GM19023 (cell line): ENCODE measurements around the gene EXTL1.

Experiments used
- ATAC-seq: cut with Tn5 transposase; IDR thresholded peaks from one replicate; pipeline ENCODE4 v1.9.1; 2021; ENCODE audit warnings: mild to moderate bottlenecking, moderate library complexity; ENCODE audit not compliant: unreplicated experiment

Gene EXTL1

DNA sequence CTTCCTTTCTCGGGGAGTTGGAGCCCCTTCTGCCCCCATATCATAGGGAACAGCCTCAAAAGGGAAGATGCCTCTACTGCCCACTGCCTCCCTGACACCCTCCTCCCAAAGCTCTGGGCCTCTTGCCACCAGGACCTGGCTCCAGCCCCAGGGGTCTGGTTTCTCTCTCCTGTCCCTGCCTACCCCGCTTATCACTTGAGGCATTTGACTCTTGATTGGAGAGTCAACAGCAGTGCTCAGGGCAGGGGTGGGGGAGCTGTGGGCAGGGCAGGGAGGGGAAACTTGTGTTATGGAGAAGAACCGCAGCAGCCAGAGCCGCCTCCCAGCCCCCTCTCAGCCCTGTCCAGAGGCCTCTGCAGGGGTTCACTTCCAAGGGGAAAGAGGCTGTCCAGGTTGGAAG lies 45.3 kb downstream of the EXTL1 start:
- no peak for ATAC-seq

DNA sequence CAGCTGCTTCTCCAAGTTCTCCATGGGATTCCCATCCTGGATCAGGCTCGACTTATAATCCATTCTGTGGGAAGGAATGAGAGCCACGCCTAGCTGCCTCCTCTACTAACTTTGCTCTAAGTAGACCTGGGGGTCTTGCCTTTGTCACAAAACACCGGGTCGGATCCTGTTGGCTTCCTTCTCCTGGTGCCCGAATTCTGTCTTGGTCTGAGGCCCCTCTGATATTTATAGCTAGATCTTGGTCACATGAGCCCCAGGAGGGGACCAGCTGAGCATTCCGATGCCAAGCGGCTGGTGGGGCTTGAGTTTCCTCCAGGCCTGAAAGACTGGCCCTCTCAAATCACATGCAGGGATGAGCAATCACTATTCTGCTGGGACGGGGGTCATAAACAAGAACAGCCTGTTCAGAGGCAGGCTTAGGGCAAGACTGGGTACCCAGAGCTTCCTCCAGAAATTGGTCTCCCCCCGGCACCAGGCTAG lies 45.9 kb downstream of the EXTL1 start, which contains the start of gene TRIM63:
Gene TRIM63 (minus strand): TSS at position 199 of the 480 bp plus-strand sequence. CDS start 136 bp downstream, at position 63.
- no peak for ATAC-seq

DNA sequence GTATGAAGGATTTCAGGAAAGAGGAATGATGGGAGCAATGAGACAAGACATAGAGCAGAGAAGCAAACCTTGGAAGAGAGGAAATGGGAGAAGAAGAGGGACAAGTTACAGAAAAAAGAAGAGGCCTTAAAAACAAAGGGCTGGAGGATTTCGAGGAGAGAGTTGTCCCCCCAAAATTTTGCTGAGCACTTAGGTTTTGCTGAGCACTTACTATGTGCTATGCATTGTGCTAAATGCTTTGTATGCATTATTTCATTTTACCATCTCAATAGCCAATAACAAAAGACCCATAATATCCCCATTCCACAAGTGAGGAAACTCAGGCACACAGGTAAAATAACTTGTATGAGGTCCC lies 48.3 kb downstream of the EXTL1 start:
- ATAC-seq: no peak

DNA sequence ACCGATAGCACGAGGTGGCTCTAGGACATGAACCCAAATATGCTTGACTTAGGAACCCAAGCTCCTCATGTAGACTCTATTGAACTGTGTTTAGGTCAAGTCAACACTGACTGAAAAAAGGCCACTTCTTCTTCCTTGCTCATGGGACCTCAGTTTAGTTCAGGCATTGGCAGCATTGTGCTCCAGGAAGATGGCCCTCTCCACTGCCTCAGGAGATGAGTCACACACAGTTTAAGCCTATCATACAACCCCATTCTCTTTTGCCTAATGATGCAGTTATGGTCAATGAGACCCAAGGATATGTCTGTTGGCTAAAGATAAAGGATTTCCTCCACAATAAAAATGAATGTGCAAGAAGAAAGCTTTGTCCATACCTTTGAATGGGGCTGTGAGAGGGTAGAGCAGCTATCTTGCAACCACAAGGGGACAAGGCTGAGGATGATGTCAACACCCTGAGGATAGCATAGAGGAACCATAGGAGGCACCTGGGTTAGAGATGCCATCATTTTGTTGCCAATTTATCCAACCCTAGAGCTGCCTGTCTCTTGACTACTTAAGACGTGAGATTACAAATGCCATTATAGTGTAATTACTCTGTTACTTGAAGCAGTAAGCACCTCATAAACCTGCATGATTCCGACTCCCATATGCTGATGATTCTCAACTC lies 48.9 kb downstream of the EXTL1 start:
- no peak for ATAC-seq

DNA sequence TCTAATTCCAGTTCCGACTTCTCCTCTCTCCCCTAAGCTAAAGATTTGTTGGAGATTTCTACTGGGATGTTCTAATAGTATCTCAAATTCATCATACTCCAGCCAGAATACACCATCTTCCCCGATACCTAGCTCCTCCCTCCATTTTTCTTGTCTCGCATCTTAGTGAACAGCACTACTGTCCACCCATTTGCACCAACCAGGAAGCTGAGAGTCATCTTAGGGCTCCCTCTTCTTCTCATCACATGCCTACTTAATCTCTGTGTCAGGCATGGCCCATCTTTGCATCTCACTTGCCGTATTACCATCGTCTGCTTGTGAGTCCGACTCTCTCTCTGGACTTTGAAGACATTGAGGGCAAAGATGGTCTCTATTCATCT lies 49.4 kb downstream of the EXTL1 start:
- ATAC-seq: no peak

DNA sequence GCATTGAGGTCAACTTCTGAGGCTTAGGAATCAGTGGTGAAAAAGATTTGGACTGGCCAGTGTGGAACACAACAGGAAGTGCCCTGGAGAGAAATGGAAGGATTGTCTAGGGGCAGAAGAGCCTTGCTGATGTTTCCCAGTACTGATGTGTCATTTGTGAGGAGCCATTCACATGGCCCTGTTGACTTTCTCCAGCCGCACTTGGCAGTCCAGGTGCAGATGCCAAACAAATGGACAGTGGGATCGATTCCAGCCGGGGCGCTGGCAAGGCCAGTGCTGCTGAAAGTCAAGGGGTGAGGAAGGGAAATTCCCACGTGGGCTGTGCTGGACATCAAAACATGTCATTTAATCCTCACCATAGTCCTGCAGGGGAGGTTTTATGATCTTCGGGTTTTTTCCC lies 50.7 kb downstream of the EXTL1 start:
- no peak for ATAC-seq

DNA sequence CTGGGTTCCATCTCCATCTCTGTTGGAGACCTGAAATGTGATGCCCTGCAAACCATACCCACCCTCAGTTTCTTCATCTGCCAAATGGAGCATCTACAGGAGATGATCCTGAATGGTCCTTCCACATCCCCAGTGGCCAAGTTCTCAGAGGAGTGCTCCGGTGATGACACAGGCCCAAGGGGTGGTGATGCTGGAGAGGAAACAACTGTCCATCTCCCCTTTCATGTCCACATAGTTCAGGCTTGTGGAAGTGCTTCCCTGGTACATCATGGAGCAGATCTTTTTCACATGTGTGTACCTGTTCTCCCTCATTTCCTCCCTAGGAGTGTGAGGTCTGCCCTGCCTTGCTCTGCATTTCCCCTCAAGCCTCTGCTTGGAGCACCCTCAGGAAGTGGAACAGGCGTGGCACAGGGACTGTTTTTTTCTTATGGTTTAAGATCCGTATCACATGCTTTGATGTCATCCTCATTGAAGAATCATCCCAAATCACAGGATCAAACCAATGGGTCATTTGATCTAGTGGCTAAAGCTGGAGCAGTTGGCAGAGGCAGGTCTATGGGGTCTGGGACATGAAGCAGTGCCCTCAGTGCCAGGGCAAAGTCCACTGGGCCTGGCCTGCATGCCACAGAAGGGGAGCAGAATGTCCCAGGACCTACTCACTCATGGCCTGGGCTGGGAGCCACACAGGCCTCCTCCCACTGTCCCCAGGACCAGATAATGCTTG lies 54.0 kb downstream of the EXTL1 start:
- no peak for ATAC-seq

DNA sequence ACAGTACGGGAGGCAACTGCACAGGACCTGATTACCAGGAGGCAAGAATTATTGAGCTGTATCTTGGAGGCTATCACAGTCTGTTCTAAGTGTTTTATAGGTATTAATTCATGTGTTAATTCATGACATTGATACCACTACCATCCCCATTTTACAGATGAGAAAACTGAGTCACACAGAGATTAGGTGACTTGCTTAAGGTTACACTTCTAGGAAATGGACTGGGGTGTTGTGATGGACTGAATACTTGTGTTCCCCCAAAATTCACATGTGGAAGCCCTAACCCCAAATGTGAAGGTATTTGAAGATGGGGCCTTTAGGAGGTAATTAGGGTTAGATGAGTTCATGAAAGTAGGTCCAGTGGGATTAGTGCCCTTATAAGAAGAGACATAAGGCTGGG lies 55.9 kb downstream of the EXTL1 start:
- ATAC-seq: no peak

DNA sequence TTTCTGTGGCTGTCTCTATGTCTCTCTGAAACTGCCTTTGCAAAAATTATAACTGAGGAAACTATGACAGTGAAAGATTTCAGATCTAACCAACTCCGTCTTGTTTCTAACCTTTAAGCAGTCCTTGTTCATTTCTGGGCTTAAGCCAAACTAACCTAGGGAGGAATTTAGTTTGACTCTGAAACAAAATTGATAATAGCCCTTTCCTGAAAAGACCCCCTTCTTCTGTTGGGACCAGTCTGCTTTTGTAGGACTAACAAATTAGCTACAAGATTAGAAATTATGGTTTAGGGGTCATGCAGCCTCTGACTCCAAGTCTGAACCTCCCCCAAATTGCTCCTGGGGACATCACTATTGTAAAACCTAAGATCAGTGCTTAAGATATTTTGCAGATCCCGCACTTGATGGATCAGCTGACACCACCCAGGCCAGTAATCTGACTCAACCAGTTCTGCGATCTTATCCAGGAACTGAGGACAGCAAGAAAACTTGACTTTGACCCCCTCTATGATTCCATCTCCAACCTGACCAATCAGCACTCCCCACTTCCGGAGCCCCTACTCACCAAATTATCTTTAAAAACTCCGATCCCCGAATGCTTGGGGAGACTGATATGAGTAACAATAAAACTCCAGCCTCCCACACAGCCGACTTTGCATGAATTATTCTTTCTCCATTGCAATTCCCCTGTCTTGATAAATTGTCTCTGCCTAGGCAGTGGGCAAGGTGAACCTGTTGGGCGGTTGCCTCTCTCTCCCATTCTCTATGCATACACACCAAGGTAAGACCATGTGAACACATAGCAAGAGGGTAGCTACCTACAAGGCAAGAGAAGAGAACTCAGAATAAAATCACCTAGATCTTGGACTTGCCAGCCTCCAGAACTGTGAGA lies 57.0 kb downstream of the EXTL1 start:
- ATAC-seq: no peak

DNA sequence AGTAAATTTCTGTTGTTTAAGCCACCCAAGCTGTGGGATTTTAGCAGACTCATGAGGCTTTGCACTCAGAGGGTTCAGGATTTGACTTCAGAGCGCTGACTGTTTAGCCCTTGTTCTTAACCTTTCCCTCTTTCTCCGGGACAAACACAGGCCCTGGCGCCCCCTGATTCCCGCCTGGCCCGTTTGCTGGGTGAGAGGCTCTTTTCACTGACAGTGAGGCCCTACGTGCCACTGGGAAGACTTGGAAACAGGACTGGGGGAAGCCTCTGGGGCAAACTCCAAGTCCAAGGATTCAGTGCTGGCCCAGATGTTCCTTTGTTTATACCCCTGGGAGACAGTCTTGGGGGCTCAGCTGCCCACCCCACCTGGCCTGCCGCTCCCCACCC lies 57.6 kb downstream of the EXTL1 start:
- no peak for ATAC-seq

DNA sequence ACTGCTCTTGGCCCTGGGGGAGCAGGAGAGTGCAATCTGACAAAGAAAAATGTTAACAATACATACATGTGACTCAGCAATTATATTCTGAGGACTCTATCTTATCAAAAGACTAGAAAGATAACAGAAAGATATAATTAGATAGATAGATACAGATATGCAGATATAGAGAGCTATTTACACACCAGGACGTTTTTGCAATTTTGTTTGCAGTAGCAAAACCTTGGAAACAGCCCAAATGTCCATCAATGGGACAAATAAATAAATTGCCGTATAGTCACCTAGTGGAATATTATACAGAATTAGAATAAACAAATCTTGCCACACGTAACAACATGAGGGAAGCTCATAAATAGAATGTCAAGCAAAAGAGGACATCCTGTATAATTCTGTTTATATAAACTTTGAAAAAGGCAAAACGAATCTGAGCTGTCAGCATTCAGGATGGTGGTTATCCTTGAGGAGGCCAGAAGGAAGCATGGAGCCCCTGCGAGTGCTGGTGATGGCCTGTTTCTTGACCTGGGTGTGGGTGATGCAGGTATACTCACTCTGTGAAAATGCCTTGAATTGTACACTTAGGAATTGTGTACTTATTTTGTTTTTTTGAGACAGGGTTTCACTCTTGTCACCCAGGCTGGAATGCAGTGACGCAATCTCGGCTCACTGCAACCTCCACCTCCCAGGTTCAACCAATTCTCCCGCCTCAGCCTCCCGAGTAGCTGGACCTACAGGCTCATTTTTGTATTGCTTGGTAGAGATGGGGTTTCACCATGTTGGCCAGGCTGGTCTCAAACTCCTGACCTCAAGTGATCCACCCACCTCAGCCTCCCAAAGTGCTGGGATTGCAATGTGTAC lies 58.6 kb downstream of the EXTL1 start:
- no peak for ATAC-seq

DNA sequence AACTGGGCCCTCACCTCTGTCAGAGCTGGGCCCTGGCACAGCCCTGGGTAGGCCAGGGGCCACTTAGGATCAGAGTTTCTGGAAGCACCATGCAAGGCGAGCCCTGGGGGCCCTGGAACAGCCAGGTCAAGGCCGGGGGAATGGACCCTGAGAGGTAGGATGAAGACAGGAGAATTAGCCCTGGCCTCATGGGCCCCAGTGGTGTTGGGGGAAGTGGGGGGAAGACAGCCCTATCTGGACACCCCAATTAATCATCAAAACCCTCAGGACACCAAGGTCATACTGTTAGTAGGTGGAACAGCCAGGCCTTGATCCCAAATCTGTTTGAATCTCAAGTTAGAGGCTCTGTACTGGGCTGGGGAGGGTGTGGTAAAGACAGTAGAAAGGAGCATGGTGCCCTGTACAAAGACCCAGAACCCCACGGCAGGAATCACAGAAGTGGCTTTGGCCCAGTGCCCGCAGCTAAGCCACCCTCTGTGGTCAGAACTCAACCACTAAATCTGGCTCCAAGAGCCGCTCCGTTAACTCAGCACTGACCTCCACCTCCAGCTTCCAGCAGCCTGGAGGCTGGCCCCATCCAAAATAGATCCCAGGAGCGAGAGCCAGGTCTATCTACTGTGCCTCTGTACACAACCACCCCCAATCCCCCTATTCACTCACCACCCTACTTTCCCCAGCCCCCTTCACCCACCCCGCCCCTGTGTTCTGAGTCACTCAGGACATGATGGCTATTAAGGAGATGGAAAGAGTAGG lies 59.9 kb downstream of the EXTL1 start:
- no peak for ATAC-seq

DNA sequence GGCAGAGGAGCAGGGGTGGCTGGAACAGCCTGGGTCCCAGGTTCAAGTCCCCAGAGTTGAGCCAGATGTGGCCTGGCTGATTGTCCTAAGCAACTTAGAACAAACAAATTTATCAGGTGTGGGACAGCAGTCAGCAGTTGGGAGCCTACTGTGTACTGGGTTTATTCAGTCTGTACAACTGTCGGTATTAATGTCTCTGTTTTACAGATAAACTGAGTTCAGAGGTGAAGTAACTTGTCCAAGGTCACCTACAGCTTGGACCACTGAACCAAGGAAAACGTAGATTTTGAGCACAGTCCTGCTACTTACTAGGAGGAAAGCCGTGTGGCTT lies 60.4 kb downstream of the EXTL1 start:
- no peak for ATAC-seq

DNA sequence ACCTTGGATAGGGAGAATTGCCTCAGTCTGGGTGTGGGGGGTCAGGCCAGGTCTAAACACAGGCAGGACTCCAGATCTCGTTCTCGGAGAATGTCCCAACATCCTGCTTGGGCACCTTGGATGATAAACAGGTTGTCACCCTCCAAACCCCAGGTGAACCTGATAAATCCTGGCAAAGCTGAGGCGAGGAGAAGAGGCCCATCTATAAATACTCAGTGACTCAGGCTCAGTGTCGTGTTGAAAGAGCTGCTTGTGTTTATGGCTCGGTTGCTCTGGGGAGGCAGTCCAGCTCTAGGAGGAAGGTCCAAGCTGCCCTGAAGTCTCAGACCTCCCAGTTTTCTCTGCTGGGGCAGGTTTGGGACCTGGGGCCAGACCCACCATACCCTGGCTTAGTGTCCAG lies 61.6 kb downstream of the EXTL1 start:
- ATAC-seq: no peak

DNA sequence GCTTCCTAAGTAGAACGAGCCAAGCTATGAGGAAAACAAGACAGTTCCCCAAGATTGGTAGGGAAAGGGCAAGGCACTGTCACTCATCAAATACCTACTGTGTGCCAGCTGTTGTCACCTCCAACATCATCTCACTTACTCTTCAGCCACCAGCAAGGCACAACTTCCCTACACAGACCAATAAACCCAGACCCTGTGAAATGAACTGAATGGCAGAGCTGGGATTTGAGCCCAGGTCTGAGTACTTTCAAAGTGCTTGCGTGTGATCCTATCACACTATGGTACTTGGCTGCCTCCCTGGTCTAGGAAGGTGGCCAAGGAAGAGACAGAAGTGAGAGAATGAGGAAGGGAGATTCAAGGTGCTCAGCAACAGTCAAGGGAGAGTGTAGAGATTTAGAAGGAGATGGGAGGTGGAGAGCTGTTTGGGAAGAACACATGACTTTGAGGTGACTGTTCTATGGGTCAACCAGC lies 62.6 kb downstream of the EXTL1 start:
- no peak for ATAC-seq

DNA sequence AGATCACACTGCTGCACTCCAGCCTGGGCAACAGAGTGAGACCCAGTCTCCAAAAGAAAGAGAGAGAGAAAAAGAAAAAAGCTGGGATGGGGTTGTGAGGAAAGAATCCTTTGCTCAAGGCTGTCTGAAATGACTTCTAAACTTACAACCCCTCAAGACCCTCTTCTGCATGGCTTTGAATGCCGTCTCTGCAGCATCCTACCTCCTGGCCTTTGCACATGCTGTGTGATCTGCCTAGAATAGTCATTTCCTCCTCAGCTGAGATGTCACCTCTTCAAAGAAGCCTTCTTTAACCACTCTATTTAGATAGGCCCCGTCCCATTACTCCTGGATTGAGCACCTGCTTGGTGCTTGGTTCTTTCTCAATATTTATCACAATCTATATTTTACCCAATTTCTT lies 63.3 kb downstream of the EXTL1 start:
- no peak for ATAC-seq
